ENCODE results near the gene LRIT1.

DNA sequence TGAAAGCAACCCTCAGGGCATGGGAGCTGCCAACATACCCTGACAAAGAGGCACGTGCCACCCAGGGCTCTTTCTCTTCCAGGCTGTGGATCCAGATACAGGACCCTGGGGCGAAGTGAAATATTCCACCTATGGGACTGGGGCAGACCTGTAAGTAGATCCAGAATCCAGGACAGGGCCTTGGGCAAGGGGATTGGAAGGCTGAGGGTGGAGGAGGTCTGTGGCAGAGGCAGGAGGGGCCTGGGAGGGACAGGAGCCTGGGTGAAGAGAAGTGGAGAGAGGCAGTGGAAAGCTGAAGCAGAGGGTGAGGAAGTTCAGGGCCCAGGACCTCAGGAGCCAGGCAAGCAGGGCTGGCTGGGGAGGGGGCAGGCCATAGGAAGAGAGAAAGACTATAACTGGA lies 29.8 kb downstream of the LRIT1 start:
- TF ChIP-seq CTCF (IDR thresholded peaks at IDR 0.05; ENCODE audit: low read length): no peak
- TF ChIP-seq EZH2 (IDR thresholded peaks at IDR 0.05; ENCODE audit: borderline replicate concordance, low read length): no peak
